Measurements from ENCODE around the gene C1R. TPM values are rescaled to one million over a fixed set of nuclear protein-coding genes. Genes with fewer than 3 reads are reported as not detected.

Gene C1R
- total RNA-seq, 1 donor from 2014 or later = 35.1 TPM

DNA sequence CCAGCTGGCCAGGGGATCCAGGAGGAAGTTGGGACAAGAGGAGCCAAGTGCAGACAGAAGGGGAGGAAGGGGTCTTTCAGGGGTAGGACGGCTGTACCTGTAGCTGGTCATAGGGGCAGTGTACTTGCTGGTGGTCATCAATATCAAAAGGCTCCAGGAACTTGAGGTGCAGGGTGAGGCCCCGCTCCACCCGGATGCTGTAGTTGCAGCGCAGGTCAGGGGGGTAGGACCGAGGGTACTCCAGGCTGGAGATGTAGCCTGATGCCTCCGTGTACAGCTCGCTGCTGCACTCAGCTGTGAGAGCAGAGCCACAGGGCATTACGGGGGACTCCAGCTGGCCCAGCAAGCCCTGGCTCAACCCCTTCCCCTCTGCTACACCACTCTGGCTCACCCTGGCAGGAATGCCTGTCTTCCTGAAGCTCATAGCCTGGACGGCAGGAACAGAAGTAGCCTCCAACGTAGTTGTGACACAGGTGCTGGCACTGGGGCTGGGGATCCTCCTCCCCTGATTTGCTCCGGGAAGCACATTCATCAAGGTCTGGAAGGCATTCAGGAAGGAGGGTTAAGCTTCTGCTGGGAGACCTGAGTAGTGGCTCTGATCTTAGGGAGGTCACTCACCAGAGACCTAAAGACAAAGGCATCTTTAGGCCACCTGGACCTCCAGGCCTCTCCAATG lies 2.9 kb downstream of the C1R start:
- Mint-ChIP-seq H3K9me3 (ENCODE audit: unreplicated experiment) (no peaks in the 10 kb centered on the region), H3K27ac (ENCODE audit: unreplicated experiment) (no peak overlapping the region), H3K36me3 (ENCODE audit: unreplicated experiment) (peaks cover 3% of the 10 kb centered on the region), H3K4me1 (ENCODE audit: unreplicated experiment) (peaks cover 17% of the 10 kb centered on the region), H3K4me3 (ENCODE audit: unreplicated experiment) (no peak overlapping the region), H3K27me3 (ENCODE audit: unreplicated experiment) (peaks cover 5% of the 10 kb centered on the region)
- TF ChIP-seq, protein P1, sequence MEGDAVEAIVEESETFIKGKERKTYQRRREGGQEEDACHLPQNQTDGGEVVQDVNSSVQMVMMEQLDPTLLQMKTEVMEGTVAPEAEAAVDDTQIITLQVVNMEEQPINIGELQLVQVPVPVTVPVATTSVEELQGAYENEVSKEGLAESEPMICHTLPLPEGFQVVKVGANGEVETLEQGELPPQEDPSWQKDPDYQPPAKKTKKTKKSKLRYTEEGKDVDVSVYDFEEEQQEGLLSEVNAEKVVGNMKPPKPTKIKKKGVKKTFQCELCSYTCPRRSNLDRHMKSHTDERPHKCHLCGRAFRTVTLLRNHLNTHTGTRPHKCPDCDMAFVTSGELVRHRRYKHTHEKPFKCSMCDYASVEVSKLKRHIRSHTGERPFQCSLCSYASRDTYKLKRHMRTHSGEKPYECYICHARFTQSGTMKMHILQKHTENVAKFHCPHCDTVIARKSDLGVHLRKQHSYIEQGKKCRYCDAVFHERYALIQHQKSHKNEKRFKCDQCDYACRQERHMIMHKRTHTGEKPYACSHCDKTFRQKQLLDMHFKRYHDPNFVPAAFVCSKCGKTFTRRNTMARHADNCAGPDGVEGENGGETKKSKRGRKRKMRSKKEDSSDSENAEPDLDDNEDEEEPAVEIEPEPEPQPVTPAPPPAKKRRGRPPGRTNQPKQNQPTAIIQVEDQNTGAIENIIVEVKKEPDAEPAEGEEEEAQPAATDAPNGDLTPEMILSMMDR (IDR thresholded peaks at IDR 0.05) = no peak
- DNase-seq (ENCODE audit: extremely low spot score, unreplicated experiment) = no peak

DNA sequence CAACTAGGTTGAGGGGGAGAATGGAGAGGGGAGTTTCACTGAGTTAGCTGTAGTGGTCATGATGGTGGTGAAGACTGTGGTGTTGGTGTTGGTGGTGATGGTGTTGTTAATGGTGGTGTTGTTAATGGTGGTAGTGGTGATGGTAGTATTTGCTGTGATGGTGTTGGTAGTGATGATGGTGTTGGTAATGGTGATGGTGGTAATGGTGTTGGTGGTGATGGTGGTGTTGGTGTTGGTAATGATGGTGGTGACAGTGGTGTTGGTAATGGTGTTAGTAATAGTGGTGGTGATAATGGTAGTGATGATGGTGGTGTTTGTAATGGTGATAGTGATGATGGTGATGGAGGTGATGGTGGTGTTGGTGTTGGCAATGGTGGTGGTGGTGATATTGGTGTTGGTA lies 9.1 kb downstream of the C1R start:
- no peak for DNase-seq (ENCODE audit: extremely low spot score, unreplicated experiment)
- no peak overlapping the region for H3K4me3 Mint-ChIP-seq (ENCODE audit: unreplicated experiment)
- H3K4me1 Mint-ChIP-seq (ENCODE audit: unreplicated experiment) = peaks cover 16% of the 10 kb centered on the region

DNA sequence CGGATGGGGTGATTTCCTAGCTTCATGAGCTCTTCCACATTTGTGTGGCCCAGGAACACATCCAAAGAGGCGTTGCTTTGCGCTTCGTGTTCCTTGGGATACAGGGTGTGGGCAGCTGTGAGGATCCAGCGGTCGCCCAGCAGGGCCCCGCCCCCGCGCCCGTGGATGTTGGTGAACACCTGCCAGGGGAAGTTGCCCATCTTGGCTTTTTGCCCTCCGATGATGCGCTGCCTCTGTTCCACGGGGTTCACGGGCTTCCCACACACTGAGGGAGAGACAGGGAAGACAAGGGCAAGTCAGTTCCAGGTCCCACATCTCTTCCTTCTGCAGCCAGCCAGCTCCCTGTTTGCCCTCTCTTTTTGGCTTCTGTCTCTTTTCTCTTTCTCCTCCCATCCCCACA lies 11.2 kb downstream of the C1R start:
- peaks cover 16% of the 10 kb centered on the region for H3K4me1 Mint-ChIP-seq (ENCODE audit: unreplicated experiment)
- TF ChIP-seq, protein P1 (IDR thresholded peaks at IDR 0.05) = no peak
- no peaks in the 10 kb centered on the region for H3K36me3 Mint-ChIP-seq (ENCODE audit: unreplicated experiment)
- H3K27ac Mint-ChIP-seq (ENCODE audit: unreplicated experiment) = no peak overlapping the region
- no peaks in the 10 kb centered on the region for H3K9me3 Mint-ChIP-seq (ENCODE audit: unreplicated experiment)
- H3K27me3 Mint-ChIP-seq (ENCODE audit: unreplicated experiment) = peaks cover 8% of the 10 kb centered on the region
- no peak for DNase-seq (ENCODE audit: extremely low spot score, unreplicated experiment)
- no peak overlapping the region for H3K4me3 Mint-ChIP-seq (ENCODE audit: unreplicated experiment)

More for the DNA sequence above, 9.1 kb downstream of the C1R start:
- Mint-ChIP-seq H3K36me3 (ENCODE audit: unreplicated experiment) (no peaks in the 10 kb centered on the region), H3K27me3 (ENCODE audit: unreplicated experiment) (peaks cover 2% of the 10 kb centered on the region), H3K9me3 (ENCODE audit: unreplicated experiment) (no peaks in the 10 kb centered on the region), H3K27ac (ENCODE audit: unreplicated experiment) (no peak overlapping the region)
- TF ChIP-seq, protein P1 (IDR thresholded peaks at IDR 0.05) = no peak

GRCh38 chr12:7079826-7080125 lies 12.5 kb downstream of the C1R start:
- H3K4me3 Mint-ChIP-seq (ENCODE audit: unreplicated experiment) = no peak overlapping the region

GRCh38 chr12:7078163-7078562 lies 14.1 kb downstream of the C1R start:
- TF ChIP-seq, protein P1 (IDR thresholded peaks at IDR 0.05) = no peak
- Mint-ChIP-seq H3K27ac (ENCODE audit: unreplicated experiment) (no peak overlapping the region), H3K4me1 (ENCODE audit: unreplicated experiment) (peaks cover 16% of the 10 kb centered on the region), H3K27me3 (ENCODE audit: unreplicated experiment) (peaks cover 28% of the 10 kb centered on the region), H3K9me3 (ENCODE audit: unreplicated experiment) (no peaks in the 10 kb centered on the region), H3K4me3 (ENCODE audit: unreplicated experiment) (no peak overlapping the region), H3K36me3 (ENCODE audit: unreplicated experiment) (no peaks in the 10 kb centered on the region)
- no peak for DNase-seq (ENCODE audit: extremely low spot score, unreplicated experiment)

More at GRCh38 chr12:7079826-7080125, 12.5 kb downstream of the C1R start:
- H3K27me3 Mint-ChIP-seq (ENCODE audit: unreplicated experiment) = peaks cover 15% of the 10 kb centered on the region
- peaks cover 16% of the 10 kb centered on the region for H3K4me1 Mint-ChIP-seq (ENCODE audit: unreplicated experiment)
- peak overlapping the region; percentile 91 for H3K27ac Mint-ChIP-seq (ENCODE audit: unreplicated experiment)
- no peak for DNase-seq (ENCODE audit: extremely low spot score, unreplicated experiment)
- TF ChIP-seq, protein P1 (IDR thresholded peaks at IDR 0.05) = no peak
- H3K36me3 Mint-ChIP-seq (ENCODE audit: unreplicated experiment) = no peaks in the 10 kb centered on the region
- no peaks in the 10 kb centered on the region for H3K9me3 Mint-ChIP-seq (ENCODE audit: unreplicated experiment)
